HEK293 (cell line): ENCODE results near the gene SIK2.

Experiments used
- CTCF ChIA-PET: fragments of 350-600 bp; formaldehyde crosslinking; extraction: SDS; loops from one replicate; lab custom pipeline; 2021; ENCODE audit warnings: antibody characterized with exemption; lab: Yijun Ruan, JAX
- POLR2A ChIA-PET: fragments of 300-600 bp; formaldehyde crosslinking; extraction: SDS; loops from one replicate; lab custom pipeline; 2020; ENCODE audit warnings: antibody characterized with exemption, inconsistent platforms; lab: Yijun Ruan, JAX
- H3K27ac ChIP-seq: fragments of 200-500 bp; sonication (Bioruptor generic); 2 replicates; pipeline ENCODE4 v1.5.1; 2014; ENCODE audit warnings: low read depth, low read length, control low read depth, inconsistent platforms; ENCODE audit errors: extremely low read depth
- H3K36me3 ChIP-seq, 2 experiments: fragments of 200-500 bp in 1 of 2; sonication (Bioruptor generic) in 1 of 2; 1 replicate in 1 of 2; 2 replicates in 1 of 2; pipeline ENCODE4 v1.5.1; 2014 to 2017; ENCODE audit warnings: inconsistent platforms in 2 of 2, low read length in 2 of 2; ENCODE audit not compliant: control insufficient read depth in 2 of 2, insufficient read depth in 1 of 2
- H3K4me1 ChIP-seq: fragments of 200-500 bp; sonication (Bioruptor generic); 2 replicates; pipeline ENCODE4 v1.5.1; 2014; ENCODE audit warnings: mild to moderate bottlenecking, low read length, inconsistent platforms; ENCODE audit not compliant: control insufficient read depth, insufficient read depth
- H3K4me3 ChIP-seq: 2 replicates; pipeline ENCODE4 v1.5.1; 2011; ENCODE audit warnings: low read depth, mild to moderate bottlenecking, control low read depth, low read length, moderate library complexity
- H3K9me3 ChIP-seq: fragments of 200-500 bp; sonication (Bioruptor generic); 2 replicates; pipeline ENCODE4 v1.5.1; 2014; ENCODE audit warnings: low read depth, low read length, inconsistent platforms; ENCODE audit not compliant: control insufficient read depth, insufficient read depth
- GLI2 ChIP-seq: fragments of 450-650 bp; formaldehyde crosslinking; IDR thresholded peaks from 2 replicates; pipeline ENCODE4; 2017; ENCODE audit warnings: missing biosample characterization, missing genetic modification characterization, low read depth, borderline replicate concordance
- ZBTB1 ChIP-seq: fragments of 450-650 bp; formaldehyde crosslinking; IDR thresholded peaks from 2 replicates; pipeline ENCODE4 v1.5.1; 2016; ENCODE audit warnings: missing biosample characterization, missing genetic modification characterization
- ZFP37 ChIP-seq: fragments of 450-650 bp; formaldehyde crosslinking; IDR thresholded peaks from 2 replicates; pipeline ENCODE4 v1.5.1; 2016; ENCODE audit warnings: missing biosample characterization, missing genetic modification characterization
- ZNF157 ChIP-seq: fragments of 450-650 bp; formaldehyde crosslinking; IDR thresholded peaks from 2 replicates; pipeline ENCODE4 v1.5.1; 2016; ENCODE audit warnings: missing biosample characterization, missing genetic modification characterization
- ZNF19 ChIP-seq: fragments of 450-650 bp; formaldehyde crosslinking; IDR thresholded peaks from 2 replicates; pipeline ENCODE4; 2016; ENCODE audit warnings: missing biosample characterization, missing genetic modification characterization, low read depth
- ZNF221 ChIP-seq: fragments of 450-650 bp; formaldehyde crosslinking; IDR thresholded peaks from 2 replicates; pipeline ENCODE4 v1.5.1; 2017; ENCODE audit warnings: missing biosample characterization, missing genetic modification characterization, borderline replicate concordance
- ZNF223 ChIP-seq: fragments of 450-650 bp; formaldehyde crosslinking; IDR thresholded peaks from 2 replicates; pipeline ENCODE4 v1.5.1; 2016; ENCODE audit warnings: missing biosample characterization, missing genetic modification characterization
- ZNF423 ChIP-seq: fragments of 450-650 bp; formaldehyde crosslinking; IDR thresholded peaks from 2 replicates; pipeline ENCODE4 v1.5.1; 2016; ENCODE audit warnings: missing biosample characterization, missing genetic modification characterization
- ZNF521 ChIP-seq: fragments of 450-650 bp; formaldehyde crosslinking; IDR thresholded peaks from 2 replicates; pipeline ENCODE4 v1.5.1; 2017; ENCODE audit warnings: missing biosample characterization, mild to moderate bottlenecking, missing genetic modification characterization
- ZNF544 ChIP-seq: fragments of 450-650 bp; formaldehyde crosslinking; IDR thresholded peaks from 2 replicates; pipeline ENCODE4 v1.5.0; 2017; ENCODE audit warnings: missing biosample characterization, missing genetic modification characterization
- ZNF658 ChIP-seq: fragments of 450-650 bp; formaldehyde crosslinking; IDR thresholded peaks from 2 replicates; pipeline ENCODE4; 2016; ENCODE audit warnings: missing biosample characterization, missing genetic modification characterization
- ZNF776 ChIP-seq: fragments of 450-650 bp; formaldehyde crosslinking; IDR thresholded peaks from 2 replicates; pipeline ENCODE4 v1.5.0; 2017; ENCODE audit warnings: missing biosample characterization, missing genetic modification characterization, borderline replicate concordance
- TF ChIP-seq, protein P1 (sequence below): fragments of 450-650 bp; formaldehyde crosslinking; IDR thresholded peaks from 2 replicates; pipeline ENCODE4 v1.5.1; 2016; ENCODE audit warnings: missing biosample characterization, missing genetic modification characterization
- TF ChIP-seq, protein P2 (sequence below): fragments of 450-650 bp; formaldehyde crosslinking; IDR thresholded peaks from 2 replicates; pipeline ENCODE4 v1.5.1; 2016; ENCODE audit warnings: missing biosample characterization, missing genetic modification characterization
- TF ChIP-seq, protein P3 (sequence below): fragments of 450-650 bp; formaldehyde crosslinking; IDR thresholded peaks from 2 replicates; pipeline ENCODE4 v1.5.1; 2016; ENCODE audit warnings: missing biosample characterization, missing genetic modification characterization
- TF ChIP-seq, protein P4 (sequence below): fragments of 450-650 bp; formaldehyde crosslinking; IDR thresholded peaks from 2 replicates; pipeline ENCODE4 v1.5.1; 2017; ENCODE audit warnings: missing biosample characterization, missing genetic modification characterization
- TF ChIP-seq, protein P5 (sequence below): fragments of 450-650 bp; formaldehyde crosslinking; IDR thresholded peaks from 2 replicates; pipeline ENCODE4 v1.5.1; 2016; ENCODE audit warnings: missing biosample characterization, missing genetic modification characterization
- TF ChIP-seq, protein P6 (sequence below): fragments of 450-650 bp; formaldehyde crosslinking; IDR thresholded peaks from 2 replicates; pipeline ENCODE4 v1.5.0; 2017; ENCODE audit warnings: missing biosample characterization, missing genetic modification characterization, borderline replicate concordance

The SIK2 gene

DNA sequence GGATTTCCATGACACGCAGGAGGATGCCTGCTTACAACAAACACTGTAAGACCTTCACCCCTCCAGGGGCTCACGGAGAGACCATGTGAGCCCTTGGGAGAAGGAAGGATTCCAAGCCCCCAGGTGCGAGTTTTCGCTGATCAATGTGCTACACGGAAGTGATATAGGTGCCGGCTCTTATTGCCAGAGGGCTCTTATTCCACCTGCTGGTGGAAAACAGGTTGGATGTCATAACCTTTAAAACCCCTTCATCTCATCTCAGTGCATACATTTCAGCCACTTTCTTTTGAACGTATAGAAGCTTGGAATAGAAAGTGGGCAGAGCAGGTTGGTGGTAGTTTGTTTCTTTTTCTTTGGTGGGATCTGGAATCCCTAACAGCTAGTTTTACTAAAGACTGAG lies 35.9 kb upstream of the SIK2 start:
- H3K4me3 ChIP-seq = no peak overlapping the region
- POLR2A ChIA-PET = interaction anchor here (0.6 kb wide), 1 partner anchor 190 kb away, joined by 3 read pairs; no protein-coding TSS in a partner anchor
- no peaks in the 10 kb centered on the region for H3K4me1 ChIP-seq
- peaks cover 0 to 12% of the 10 kb centered on the region in 2 experiments; a peak in 1 of 3 replicates for H3K36me3 ChIP-seq
- H3K9me3 ChIP-seq = no peaks in the 10 kb centered on the region
- CTCF ChIA-PET = interaction anchor here (0.6 to 2.0 kb wide), 16 partner anchors 11 to 970 kb away, joined by 3 to 21 read pairs (median 4); no protein-coding TSS in a partner anchor
- TF ChIP-seq ZNF521 (tag by site-specific recombination) (no peak), GLI2 (tag by site-specific recombination) (no peak), ZFP37 (tag by site-specific recombination) (no peak), ZNF423 (tag by site-specific recombination) (no peak), ZNF776 (no peak), ZNF544 (tag by site-specific recombination) (no peak), ZNF658 (tag by site-specific recombination) (no peak), ZNF221 (tag by site-specific recombination) (no peak), ZBTB1 (no peak), ZNF223 (no peak), ZNF157 (tag by site-specific recombination) (no peak), ZNF19 (tag by site-specific recombination) (no peak)
- TF ChIP-seq, protein P1, sequence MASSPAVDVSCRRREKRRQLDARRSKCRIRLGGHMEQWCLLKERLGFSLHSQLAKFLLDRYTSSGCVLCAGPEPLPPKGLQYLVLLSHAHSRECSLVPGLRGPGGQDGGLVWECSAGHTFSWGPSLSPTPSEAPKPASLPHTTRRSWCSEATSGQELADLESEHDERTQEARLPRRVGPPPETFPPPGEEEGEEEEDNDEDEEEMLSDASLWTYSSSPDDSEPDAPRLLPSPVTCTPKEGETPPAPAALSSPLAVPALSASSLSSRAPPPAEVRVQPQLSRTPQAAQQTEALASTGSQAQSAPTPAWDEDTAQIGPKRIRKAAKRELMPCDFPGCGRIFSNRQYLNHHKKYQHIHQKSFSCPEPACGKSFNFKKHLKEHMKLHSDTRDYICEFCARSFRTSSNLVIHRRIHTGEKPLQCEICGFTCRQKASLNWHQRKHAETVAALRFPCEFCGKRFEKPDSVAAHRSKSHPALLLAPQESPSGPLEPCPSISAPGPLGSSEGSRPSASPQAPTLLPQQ = no peak
- TF ChIP-seq, protein P2, sequence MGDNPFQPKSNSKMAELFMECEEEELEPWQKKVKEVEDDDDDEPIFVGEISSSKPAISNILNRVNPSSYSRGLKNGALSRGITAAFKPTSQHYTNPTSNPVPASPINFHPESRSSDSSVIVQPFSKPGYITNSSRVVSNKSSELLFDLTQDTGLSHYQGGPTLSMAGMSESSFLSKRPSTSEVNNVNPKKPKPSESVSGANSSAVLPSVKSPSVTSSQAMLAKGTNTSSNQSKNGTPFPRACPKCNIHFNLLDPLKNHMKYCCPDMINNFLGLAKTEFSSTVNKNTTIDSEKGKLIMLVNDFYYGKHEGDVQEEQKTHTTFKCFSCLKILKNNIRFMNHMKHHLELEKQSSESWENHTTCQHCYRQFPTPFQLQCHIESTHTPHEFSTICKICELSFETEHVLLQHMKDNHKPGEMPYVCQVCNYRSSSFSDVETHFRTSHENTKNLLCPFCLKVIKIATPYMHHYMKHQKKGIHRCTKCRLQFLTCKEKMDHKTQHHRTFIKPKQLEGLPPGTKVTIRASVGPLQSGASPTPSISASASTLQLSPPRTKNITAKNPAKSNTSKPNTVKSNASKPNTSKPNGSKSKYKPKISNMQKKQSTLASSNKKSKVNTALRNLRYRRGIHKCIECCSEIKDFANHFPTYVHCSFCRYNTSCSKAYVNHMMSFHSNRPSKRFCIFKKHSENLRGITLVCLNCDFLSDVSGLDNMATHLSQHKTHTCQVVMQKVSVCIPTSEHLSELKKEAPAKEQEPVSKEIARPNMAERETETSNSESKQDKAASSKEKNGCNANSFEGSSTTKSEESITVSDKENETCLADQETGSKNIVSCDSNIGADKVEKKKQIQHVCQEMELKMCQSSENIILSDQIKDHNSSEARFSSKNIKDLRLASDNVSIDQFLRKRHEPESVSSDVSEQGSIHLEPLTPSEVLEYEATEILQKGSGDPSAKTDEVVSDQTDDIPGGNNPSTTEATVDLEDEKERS (tag by site-specific recombination) = no peak
- TF ChIP-seq, protein P3, sequence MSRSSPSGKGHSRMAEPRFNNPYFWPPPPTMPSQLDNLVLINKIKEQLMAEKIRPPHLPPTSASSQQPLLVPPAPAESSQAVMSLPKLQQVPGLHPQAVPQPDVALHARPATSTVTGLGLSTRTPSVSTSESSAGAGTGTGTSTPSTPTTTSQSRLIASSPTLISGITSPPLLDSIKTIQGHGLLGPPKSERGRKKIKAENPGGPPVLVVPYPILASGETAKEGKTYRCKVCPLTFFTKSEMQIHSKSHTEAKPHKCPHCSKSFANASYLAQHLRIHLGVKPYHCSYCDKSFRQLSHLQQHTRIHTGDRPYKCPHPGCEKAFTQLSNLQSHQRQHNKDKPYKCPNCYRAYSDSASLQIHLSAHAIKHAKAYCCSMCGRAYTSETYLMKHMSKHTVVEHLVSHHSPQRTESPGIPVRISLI (tag by site-specific recombination) = no peak
- TF ChIP-seq, protein P4, sequence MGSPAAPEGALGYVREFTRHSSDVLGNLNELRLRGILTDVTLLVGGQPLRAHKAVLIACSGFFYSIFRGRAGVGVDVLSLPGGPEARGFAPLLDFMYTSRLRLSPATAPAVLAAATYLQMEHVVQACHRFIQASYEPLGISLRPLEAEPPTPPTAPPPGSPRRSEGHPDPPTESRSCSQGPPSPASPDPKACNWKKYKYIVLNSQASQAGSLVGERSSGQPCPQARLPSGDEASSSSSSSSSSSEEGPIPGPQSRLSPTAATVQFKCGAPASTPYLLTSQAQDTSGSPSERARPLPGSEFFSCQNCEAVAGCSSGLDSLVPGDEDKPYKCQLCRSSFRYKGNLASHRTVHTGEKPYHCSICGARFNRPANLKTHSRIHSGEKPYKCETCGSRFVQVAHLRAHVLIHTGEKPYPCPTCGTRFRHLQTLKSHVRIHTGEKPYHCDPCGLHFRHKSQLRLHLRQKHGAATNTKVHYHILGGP = no peak
- TF ChIP-seq, protein P5, sequence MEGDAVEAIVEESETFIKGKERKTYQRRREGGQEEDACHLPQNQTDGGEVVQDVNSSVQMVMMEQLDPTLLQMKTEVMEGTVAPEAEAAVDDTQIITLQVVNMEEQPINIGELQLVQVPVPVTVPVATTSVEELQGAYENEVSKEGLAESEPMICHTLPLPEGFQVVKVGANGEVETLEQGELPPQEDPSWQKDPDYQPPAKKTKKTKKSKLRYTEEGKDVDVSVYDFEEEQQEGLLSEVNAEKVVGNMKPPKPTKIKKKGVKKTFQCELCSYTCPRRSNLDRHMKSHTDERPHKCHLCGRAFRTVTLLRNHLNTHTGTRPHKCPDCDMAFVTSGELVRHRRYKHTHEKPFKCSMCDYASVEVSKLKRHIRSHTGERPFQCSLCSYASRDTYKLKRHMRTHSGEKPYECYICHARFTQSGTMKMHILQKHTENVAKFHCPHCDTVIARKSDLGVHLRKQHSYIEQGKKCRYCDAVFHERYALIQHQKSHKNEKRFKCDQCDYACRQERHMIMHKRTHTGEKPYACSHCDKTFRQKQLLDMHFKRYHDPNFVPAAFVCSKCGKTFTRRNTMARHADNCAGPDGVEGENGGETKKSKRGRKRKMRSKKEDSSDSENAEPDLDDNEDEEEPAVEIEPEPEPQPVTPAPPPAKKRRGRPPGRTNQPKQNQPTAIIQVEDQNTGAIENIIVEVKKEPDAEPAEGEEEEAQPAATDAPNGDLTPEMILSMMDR (tag by site-specific recombination) = no peak
- TF ChIP-seq, protein P6, sequence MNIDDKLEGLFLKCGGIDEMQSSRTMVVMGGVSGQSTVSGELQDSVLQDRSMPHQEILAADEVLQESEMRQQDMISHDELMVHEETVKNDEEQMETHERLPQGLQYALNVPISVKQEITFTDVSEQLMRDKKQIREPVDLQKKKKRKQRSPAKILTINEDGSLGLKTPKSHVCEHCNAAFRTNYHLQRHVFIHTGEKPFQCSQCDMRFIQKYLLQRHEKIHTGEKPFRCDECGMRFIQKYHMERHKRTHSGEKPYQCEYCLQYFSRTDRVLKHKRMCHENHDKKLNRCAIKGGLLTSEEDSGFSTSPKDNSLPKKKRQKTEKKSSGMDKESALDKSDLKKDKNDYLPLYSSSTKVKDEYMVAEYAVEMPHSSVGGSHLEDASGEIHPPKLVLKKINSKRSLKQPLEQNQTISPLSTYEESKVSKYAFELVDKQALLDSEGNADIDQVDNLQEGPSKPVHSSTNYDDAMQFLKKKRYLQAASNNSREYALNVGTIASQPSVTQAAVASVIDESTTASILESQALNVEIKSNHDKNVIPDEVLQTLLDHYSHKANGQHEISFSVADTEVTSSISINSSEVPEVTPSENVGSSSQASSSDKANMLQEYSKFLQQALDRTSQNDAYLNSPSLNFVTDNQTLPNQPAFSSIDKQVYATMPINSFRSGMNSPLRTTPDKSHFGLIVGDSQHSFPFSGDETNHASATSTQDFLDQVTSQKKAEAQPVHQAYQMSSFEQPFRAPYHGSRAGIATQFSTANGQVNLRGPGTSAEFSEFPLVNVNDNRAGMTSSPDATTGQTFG (tag by site-specific recombination) = no peak
- no peak overlapping the region for H3K27ac ChIP-seq
